ENCODE results near the gene STIM2.

DNA sequence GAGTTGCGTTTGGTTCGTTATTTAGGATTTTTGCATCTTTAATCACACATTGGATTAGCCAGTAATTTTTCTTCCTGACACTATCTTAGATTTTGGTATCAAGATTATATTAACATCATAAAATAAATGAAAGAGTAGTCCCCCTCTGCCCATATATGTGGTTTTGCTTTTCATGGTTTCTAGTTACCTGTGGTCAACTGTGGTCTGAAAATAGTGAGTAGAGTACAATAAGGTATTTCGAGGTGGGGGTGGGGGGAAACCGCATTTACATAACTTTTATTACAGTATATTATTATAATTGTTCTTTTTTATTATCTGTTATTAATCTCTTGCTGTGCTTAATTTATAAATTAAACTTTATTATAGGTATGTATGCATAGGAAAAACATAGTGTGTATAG lies 152.4 kb downstream of the STIM2 start:
- TF ChIP-seq EZH2 (IDR thresholded peaks at IDR 0.05; ENCODE audit: low read length) = no peak
- TF ChIP-seq CTCF (optimal IDR thresholded peaks at IDR 0.05 in 1 of 3, IDR thresholded peaks at IDR 0.05 in 1 of 3, conservative IDR thresholded peaks at IDR 0.05 in 1 of 3; ENCODE audit: extremely low read depth in 1 of 3, insufficient read depth in 2 of 3, low read length in 3 of 3) = no peak

Data from keratinocyte (primary cell).